OCI-LY7 (cell line): ENCODE results near the gene TRAPPC12. TPM values are rescaled to one million over a fixed set of nuclear protein-coding genes. Genes with fewer than 3 reads are reported as not detected.

ENCODE experiments used
- BruUV-seq: library from RNA; stranded (reverse); fragments of 400-500 nt; replicated peaks from 2 replicates; lab custom pipeline; 2021; lab: Mats Ljungman, UMichigan
- CTCF ChIA-PET: fragments of 300-600 bp; sonication (Branson Sonifier 250); formaldehyde crosslinking; loops from one replicate; lab custom pipeline; 2022; ENCODE audit warnings: antibody characterized with exemption; ENCODE audit not compliant: unreplicated experiment; lab: Charles Lee
- POLR2A ChIA-PET: fragments of 300-600 bp; sonication (Branson Sonifier 250); formaldehyde crosslinking; loops from one replicate; lab custom pipeline; 2022; ENCODE audit warnings: antibody characterized with exemption; lab: Charles Lee
- DNase-seq: peaks from one replicate; pipeline ENCODE4 v3.0.0-alpha.2; 2015; ENCODE audit warnings: low spot score
- H2AFZ ChIP-seq: fragments of 200-600 bp; sonication (generic), shearing (Covaris generic); 2 replicates; pipeline ENCODE4 v1.6.1; 2014; ENCODE audit warnings: mild to moderate bottlenecking, antibody characterized with exemption, low read length, moderate library complexity
- H3K27ac ChIP-seq: fragments of 200-600 bp; sonication (generic); 2 replicates; pipeline ENCODE4 v1.5.1; 2014; ENCODE audit warnings: mixed run types, low read depth, mild to moderate bottlenecking, moderate library complexity, low read length, inconsistent platforms; ENCODE audit not compliant: poor library complexity, severe bottlenecking
- H3K36me3 ChIP-seq: fragments of 200-600 bp; sonication (generic); 2 replicates; pipeline ENCODE4 v1.6.1; 2014; ENCODE audit warnings: mild to moderate bottlenecking, antibody characterized with exemption, low read length, moderate library complexity, mixed read lengths; ENCODE audit not compliant: insufficient read depth
- H3K4me1 ChIP-seq: fragments of 200-600 bp; sonication (generic); 2 replicates; pipeline ENCODE4 v1.5.1; 2014; ENCODE audit warnings: mild to moderate bottlenecking, low read length; ENCODE audit not compliant: insufficient read depth, poor library complexity, severe bottlenecking
- H3K4me2 ChIP-seq: fragments of 200-600 bp; sonication (generic); 2 replicates; pipeline ENCODE4 v1.6.1; 2014; ENCODE audit warnings: mild to moderate bottlenecking, low read length
- H3K4me3 ChIP-seq: fragments of 200-600 bp; sonication (generic); 2 replicates; pipeline ENCODE4 v1.5.1; 2014; ENCODE audit warnings: mild to moderate bottlenecking, low read depth, low read length; ENCODE audit not compliant: poor library complexity, severe bottlenecking
- H3K79me2 ChIP-seq: fragments of 200-600 bp; sonication (generic); 2 replicates; pipeline ENCODE4 v1.6.1; 2016; ENCODE audit warnings: low read depth, mild to moderate bottlenecking, low read length, moderate library complexity, mixed read lengths; ENCODE audit not compliant: insufficient read depth
- H3K9me2 ChIP-seq: fragments of 200-600 bp; sonication (generic); 2 replicates; pipeline ENCODE4 v1.6.1; 2016; ENCODE audit warnings: mild to moderate bottlenecking, low read length, mixed read lengths; ENCODE audit not compliant: insufficient read depth
- H3K9me3 ChIP-seq: fragments of 200-600 bp; sonication (generic); 2 replicates; pipeline ENCODE4 v1.6.1; 2014; ENCODE audit warnings: mild to moderate bottlenecking, mixed run types, low read length, mixed read lengths
- H4K20me1 ChIP-seq: fragments of 200-600 bp; sonication (generic); 2 replicates; pipeline ENCODE4 v1.6.1; 2014; ENCODE audit warnings: mild to moderate bottlenecking, antibody characterized with exemption, low read length, moderate library complexity, mixed read lengths; ENCODE audit not compliant: insufficient read depth
- CTCF ChIP-seq: fragments of 200-600 bp; sonication (generic); conservative IDR thresholded peaks from 2 replicates; pipeline ENCODE4 v1.5.1; 2014; ENCODE audit warnings: mild to moderate bottlenecking, antibody characterized with exemption, low read length, moderate library complexity, mixed read lengths
- EZH2phosphoT487 ChIP-seq: fragments of 200-600 bp; sonication (generic); IDR thresholded peaks from 2 replicates; pipeline ENCODE4 v1.6.1; 2018; ENCODE audit warnings: low read depth, borderline replicate concordance, mild to moderate bottlenecking, mixed run types, antibody characterized with exemption, low read length, moderate library complexity, mixed read lengths
- intact Hi-C: fragments of 100-400 bp; cut with micrococcal nuclease; formaldehyde crosslinking; loops from one replicate; pipeline ENCODE4 v1.10.0; 2022; ENCODE audit not compliant: unreplicated experiment
- total RNA-seq, 2 experiments: library from RNA; depleted of rRNA in 1 of 2; stranded (reverse); fragments of >200 nt in 1 of 2; shearing (Covaris generic) in 1 of 2; gene quantifications; 2 replicates each; pipeline ENCODE4 v1.2.3, GENCODE V29; 2014 to 2022

The TRAPPC12 gene
- total RNA-seq, 2 experiments from 2014 or later, result 85.2 to 91.6 TPM

DNA sequence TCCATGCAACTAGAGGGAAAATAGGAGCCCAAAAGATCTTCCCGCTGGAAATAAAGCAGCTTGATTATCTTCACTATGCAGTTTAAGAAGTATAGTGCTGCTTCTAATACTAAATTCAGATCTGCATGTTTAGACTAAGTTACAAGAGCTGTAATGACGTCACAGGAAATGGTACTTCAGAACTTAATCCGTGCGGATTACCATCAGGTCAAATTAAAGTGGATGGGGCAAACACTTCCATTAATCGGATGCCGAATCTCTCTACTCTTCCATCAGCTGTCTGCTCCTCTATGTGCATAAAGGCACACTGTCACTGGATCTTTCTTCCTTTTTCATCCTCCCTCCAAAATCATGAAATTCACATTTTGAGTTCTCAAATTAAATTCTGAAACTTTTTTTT is 52.6 kb downstream of the TRAPPC12 start:
- CTCF ChIA-PET, result no interaction called here

DNA sequence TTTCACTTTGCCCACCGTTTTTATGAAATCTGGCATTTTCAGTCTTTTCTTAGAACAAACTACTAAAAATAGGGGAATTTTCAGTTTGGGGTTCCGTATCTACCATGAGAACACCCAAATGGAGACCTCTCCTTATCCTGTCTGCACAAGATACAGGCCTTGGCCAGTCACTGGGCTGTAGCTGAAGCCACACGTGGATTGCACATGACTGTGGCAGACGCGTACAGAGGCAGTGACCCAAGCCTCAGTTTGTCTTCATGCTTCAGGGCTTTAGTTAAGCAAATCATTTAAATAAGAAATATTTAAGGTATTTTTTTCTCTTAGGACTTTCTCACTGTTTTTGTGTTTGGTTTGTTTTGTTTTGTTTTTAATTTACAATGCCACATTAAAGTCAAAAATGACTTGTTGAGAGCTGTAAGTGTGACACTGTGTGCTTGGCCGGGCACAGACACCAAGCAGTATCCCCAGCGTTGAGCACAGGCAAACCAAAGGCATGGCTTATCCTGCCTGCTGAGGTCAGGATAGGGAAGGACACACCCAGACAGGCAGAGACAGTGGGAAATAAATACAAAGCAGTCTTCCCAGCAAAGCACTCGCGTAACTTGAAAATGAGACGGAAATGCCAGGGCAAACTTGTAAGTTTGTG is 53.3 kb downstream of the TRAPPC12 start:
- Histone ChIP-seq H3K9me2 (no peaks in the 10 kb centered on the region), H3K4me3 (no peak overlapping the region), H2AFZ (no peak overlapping the region), H3K36me3 (peaks cover 33% of the 10 kb centered on the region), H3K79me2 (no peaks in the 10 kb centered on the region), H3K4me1 (no peaks in the 10 kb centered on the region), H3K4me2 (no peak overlapping the region), H4K20me1 (no peaks in the 10 kb centered on the region), H3K9me3 (no peaks in the 10 kb centered on the region), H3K27ac (no peak overlapping the region)
- no peak for DNase-seq
- intact Hi-C loops, result no loop called here
- ChIA-PET CTCF (no interaction called here), POLR2A (no interaction called here)
- no TSS peak for BruUV-seq
- TF ChIP-seq CTCF (no peak), EZH2phosphoT487 (no peak)

More for the DNA sequence above, 52.6 kb downstream of the TRAPPC12 start:
- Histone ChIP-seq H3K9me3 (no peaks in the 10 kb centered on the region), H3K4me3 (no peak overlapping the region), H3K27ac (no peak overlapping the region), H2AFZ (no peak overlapping the region), H3K4me2 (no peak overlapping the region), H3K4me1 (no peaks in the 10 kb centered on the region), H4K20me1 (no peaks in the 10 kb centered on the region), H3K36me3 (peaks cover 37% of the 10 kb centered on the region), H3K79me2 (no peaks in the 10 kb centered on the region), H3K9me2 (no peaks in the 10 kb centered on the region)
- TF ChIP-seq CTCF (no peak), EZH2phosphoT487 (no peak)
- POLR2A ChIA-PET, result interaction anchor here (0.7 kb wide), 2 partner anchors 221 to 827 kb away, joined by 3 read pairs; no protein-coding TSS in a partner anchor
- DNase-seq, result no peak
- intact Hi-C loops, result no loop called here
- no TSS peak for BruUV-seq

DNA sequence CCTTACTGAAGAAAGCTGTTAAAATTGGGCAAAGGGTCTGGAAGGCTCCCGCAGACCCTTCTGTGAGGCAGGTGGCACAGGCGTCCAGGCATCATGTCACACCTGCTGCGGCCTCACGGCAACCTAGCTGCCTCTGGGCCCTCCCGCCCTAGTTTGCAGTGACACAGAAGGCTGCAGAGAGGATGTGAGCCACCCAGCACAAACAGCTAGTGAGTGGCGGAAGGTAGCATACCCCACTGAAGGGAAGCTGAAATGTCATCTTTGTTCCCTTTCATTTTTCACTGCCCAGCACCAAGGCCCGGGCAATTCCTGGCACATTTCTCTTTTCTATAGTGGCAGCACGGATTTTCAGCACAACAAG is 53.8 kb downstream of the TRAPPC12 start:
- Histone ChIP-seq H3K36me3 (peaks cover 33% of the 10 kb centered on the region), H3K9me3 (no peaks in the 10 kb centered on the region), H2AFZ (no peak overlapping the region), H3K4me1 (no peaks in the 10 kb centered on the region), H4K20me1 (no peaks in the 10 kb centered on the region), H3K4me3 (no peak overlapping the region), H3K9me2 (no peaks in the 10 kb centered on the region), H3K79me2 (no peaks in the 10 kb centered on the region), H3K4me2 (no peak overlapping the region), H3K27ac (no peak overlapping the region)
- POLR2A ChIA-PET, result interaction anchor here (0.7 to 1.3 kb wide), 3 partner anchors 9 to 63 kb away, joined by 3 to 5 read pairs (median 3); no protein-coding TSS in a partner anchor
- no peak for DNase-seq
- no peak for TF ChIP-seq CTCF
- no peak for TF ChIP-seq EZH2phosphoT487
- intact Hi-C loops, result no loop called here
- no TSS peak for BruUV-seq
- CTCF ChIA-PET, result interaction anchor here (0.6 kb wide), 1 partner anchor 209 kb away, joined by 3 read pairs; no protein-coding TSS in a partner anchor
